ENCODE results near the gene MYO1A. TPM values are rescaled to one million over a fixed set of nuclear protein-coding genes. Genes with fewer than 3 reads are reported as not detected.

The MYO1A gene
- total and polyA plus RNA-seq, 2 of the 13 experiments (the other 11 are each of a cell fraction or from before 2014, with no cell fraction given), result 5.3 to 6.0 TPM

DNA sequence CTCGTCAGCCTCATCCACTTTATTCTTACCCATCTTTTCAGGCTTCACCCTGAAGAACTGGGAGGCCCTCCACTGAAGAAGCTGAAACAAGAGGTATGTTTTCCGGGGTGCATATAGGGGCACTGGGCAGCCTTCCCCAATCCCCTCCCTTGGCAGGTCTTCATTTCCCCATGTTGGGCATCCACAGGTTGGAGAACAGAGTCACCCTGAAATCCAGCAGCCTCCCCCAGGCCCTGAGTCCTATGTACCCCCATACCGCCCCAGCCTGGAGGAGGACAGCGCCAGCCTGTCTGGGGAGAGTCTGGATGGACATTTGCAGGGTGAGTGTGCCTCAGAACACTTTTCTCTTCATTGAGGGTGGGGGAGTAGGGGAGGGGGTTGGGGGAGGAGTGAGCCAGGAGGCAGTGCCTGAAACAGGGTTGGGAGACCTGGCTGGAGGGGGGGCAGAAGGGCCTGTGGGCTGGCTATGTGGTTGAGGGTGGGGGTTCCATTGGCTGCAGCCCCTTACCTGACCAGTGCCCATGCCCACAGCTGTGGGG lies 43.0 kb upstream of the MYO1A start:
- TF ChIP-seq, protein P1, sequence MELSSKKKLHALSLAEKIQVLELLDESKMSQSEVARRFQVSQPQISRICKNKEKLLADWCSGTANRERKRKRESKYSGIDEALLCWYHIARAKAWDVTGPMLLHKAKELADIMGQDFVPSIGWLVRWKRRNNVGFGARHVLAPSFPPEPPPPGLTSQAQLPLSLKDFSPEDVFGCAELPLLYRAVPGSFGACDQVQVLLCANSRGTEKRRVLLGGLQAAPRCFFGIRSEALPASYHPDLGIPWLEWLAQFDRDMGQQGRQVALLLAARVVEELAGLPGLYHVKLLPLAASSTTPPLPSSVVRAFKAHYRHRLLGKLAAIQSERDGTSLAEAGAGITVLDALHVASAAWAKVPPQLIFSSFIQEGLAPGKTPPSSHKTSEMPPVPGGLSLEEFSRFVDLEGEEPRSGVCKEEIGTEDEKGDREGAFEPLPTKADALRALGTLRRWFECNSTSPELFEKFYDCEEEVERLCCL (CRISPR knock-in tag; IDR thresholded peaks at IDR 0.05; ENCODE audit: borderline replicate concordance), result no peak
- no peak for TF ChIP-seq NFYC (CRISPR knock-in tag; IDR thresholded peaks at IDR 0.05)
- TF ChIP-seq ZNF317 (CRISPR knock-in tag; IDR thresholded peaks at IDR 0.05), result no peak
- TF ChIP-seq PCBP1 (IDR thresholded peaks at IDR 0.05; ENCODE audit: borderline replicate concordance, low read depth, low read length), result 0 out of 2 replicates have a peak, but pooled peaks have one; percentile 73
- TF ChIP-seq, protein P2, sequence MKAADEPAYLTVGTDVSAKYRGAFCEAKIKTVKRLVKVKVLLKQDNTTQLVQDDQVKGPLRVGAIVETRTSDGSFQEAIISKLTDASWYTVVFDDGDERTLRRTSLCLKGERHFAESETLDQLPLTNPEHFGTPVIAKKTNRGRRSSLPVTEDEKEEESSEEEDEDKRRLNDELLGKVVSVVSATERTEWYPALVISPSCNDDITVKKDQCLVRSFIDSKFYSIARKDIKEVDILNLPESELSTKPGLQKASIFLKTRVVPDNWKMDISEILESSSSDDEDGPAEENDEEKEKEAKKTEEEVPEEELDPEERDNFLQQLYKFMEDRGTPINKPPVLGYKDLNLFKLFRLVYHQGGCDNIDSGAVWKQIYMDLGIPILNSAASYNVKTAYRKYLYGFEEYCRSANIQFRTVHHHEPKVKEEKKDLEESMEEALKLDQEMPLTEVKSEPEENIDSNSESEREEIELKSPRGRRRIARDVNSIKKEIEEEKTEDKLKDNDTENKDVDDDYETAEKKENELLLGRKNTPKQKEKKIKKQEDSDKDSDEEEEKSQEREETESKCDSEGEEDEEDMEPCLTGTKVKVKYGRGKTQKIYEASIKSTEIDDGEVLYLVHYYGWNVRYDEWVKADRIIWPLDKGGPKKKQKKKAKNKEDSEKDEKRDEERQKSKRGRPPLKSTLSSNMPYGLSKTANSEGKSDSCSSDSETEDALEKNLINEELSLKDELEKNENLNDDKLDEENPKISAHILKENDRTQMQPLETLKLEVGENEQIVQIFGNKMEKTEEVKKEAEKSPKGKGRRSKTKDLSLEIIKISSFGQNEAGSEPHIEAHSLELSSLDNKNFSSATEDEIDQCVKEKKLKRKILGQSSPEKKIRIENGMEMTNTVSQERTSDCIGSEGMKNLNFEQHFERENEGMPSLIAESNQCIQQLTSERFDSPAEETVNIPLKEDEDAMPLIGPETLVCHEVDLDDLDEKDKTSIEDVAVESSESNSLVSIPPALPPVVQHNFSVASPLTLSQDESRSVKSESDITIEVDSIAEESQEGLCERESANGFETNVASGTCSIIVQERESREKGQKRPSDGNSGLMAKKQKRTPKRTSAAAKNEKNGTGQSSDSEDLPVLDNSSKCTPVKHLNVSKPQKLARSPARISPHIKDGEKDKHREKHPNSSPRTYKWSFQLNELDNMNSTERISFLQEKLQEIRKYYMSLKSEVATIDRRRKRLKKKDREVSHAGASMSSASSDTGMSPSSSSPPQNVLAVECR (CRISPR knock-in tag; IDR thresholded peaks at IDR 0.05; ENCODE audit: borderline replicate concordance), result peak; percentile 42; the same call in 1 of the 2 replicates
- no peak for TF ChIP-seq ZNF883 (CRISPR knock-in tag; IDR thresholded peaks at IDR 0.05; ENCODE audit: not compliant biosample characterization)
- 0 out of 2 replicates have a peak, but pooled peaks cover 6% of the 10 kb centered on the region for H4K20me1 ChIP-seq (ENCODE audit: insufficient read depth, low read length)
- no peak overlapping the region for H3K4me3 ChIP-seq (replicated peaks in 1 of 3; ENCODE audit: insufficient read depth in 1 of 3, low read depth in 2 of 3, low read length in 3 of 3)
- ChIA-PET POLR2A (interaction anchor here (1.2 to 13.5 kb wide), 5 partner anchors 9 to 137 kb away, joined by 4 to 309 read pairs (median 10); partner anchors contain the start of genes NEMP1, SHMT2 and STAT6), CTCF (ENCODE audit: low intra/inter-chr PET ratio, low total read pairs) (interaction anchor here (1.2 to 1.4 kb wide), 2 partner anchors 20 to 23 kb away, joined by 5 to 11 read pairs; no protein-coding TSS in a partner anchor)
- H2AFZ ChIP-seq (ENCODE audit: low read length), result no peak overlapping the region
- no peak overlapping the region for H3K9ac ChIP-seq (ENCODE audit: insufficient read depth, low read depth, low read length)
- ATAC-seq, result no peak
- no peaks in the 10 kb centered on the region for H3K9me3 ChIP-seq (ENCODE audit: low read length)
- H3K27me3 ChIP-seq (ENCODE audit: control insufficient read depth in 1 of 2, insufficient read depth in 2 of 2, low read length in 2 of 2), result no peaks in the 10 kb centered on the region; a peak in 1 of 5 replicates
- H3K4me1 ChIP-seq (ENCODE audit: insufficient read depth, low read length), result peaks cover 37% of the 10 kb centered on the region
- DNase-seq (ENCODE audit: low spot score), result no peak
- no peak for FAIRE-seq
- no peak overlapping the region for H3K4me2 ChIP-seq (ENCODE audit: low read depth, low read length)
- peaks cover 11 to 37% of the 10 kb centered on the region in 2 experiments; a peak in 4 of 5 replicates for H3K36me3 ChIP-seq (replicated peaks in 1 of 2; ENCODE audit: control insufficient read depth in 1 of 2, insufficient read depth in 2 of 2, low read length in 2 of 2)
- H3K27ac ChIP-seq (ENCODE audit: extremely low read length, insufficient read depth, low read length), result no peak overlapping the region
- intact Hi-C loops (cut with micrococcal nuclease; ENCODE audit: unreplicated experiment), result loop anchor here (1.0 to 2.0 kb wide), 2 partner anchors 14 to 24 kb away; partner anchors contain the start of gene NEMP1
- in situ Hi-C loops (cut with HindIII; ENCODE audit: extremely low pct_ligation_motif_present, low pct_unique_long_range_greater_than_20kb), result no loop called here
- H3K79me2 ChIP-seq (ENCODE audit: insufficient read depth, low read length), result peaks cover 15% of the 10 kb centered on the region
- 98% methylated on average over 3 of the region's 4 CpGs for WGBS (ENCODE audit: low lambda C conversion rate)
- BruUV-seq (replicated peaks), result no TSS peak

Data from HepG2 (cell line).